HG03280 (cell line): Measurements from ENCODE around the gene ARMC5.
A peak's percentile ranks its signal among the peaks of the same experiment; 100 is the strongest.
"Not testable (repeated sequence)": the region's sequence is repeated elsewhere in the genome, so short reads cannot be mapped to it uniquely, and the experiment has no call there.

Experiments
- ATAC-seq: cut with Tn5 transposase; IDR thresholded peaks from one replicate; pipeline ENCODE4 v1.9.1; 2021; ENCODE audit warnings: mild to moderate bottlenecking, moderate library complexity; ENCODE audit not compliant: unreplicated experiment

The ARMC5 gene

GRCh38 chr16:31476303-31477219, 17.3 kb downstream of the ARMC5 start:
- peak; percentile 66 for ATAC-seq

GRCh38 chr16:31477220-31478216, 18.2 kb downstream of the ARMC5 start:
- ATAC-seq, result no peak

- ATAC-seq, result no peak
Measured at GRCh38 chr16:31478956-31479355, 19.7 kb downstream of the ARMC5 start.

DNA sequence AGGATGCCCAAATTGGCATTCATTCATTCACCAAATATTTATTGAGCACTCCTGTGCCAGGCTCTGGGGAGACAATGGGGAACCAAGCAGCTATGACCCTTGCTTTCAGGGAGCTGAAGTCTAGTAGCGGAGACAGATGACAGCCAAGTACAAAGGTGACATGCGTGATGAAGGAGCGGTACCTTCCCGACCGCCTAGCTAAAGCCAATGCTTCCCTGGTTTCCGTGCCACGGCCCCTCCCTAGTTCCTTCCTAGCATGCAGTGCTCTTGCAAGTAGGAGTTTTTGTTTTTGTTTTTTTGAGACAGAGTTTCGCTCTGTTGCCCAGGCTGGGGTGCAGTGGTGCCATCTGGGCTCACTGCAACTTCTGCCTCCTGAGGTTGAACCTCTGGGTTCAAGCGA, 20.4 kb downstream of the ARMC5 start:
- ATAC-seq, result no peak

GRCh38 chr16:31480851-31481536, 21.7 kb downstream of the ARMC5 start:
- ATAC-seq, result no peak

DNA sequence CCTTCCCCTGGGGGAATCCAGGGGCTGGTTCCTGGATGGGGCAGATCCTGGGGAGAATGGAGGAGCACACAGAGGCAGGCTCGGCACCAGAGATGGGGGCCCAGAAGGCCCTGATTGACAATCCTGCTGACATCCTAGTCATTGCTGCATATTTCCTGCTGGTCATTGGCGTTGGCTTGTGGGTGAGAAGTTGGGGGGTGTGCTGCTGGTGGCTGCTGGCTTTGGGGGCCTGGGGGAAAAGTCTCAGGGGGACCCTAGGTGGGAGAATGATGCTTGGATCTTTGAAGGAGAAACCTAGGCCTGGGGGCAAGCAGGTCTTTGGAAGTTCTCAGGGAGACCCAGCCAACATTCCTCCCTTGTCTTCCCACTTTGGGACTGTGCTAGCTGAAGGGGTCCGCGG, 23.8 kb downstream of the ARMC5 start, which contains the start of gene SLC5A2:
TSS of gene SLC5A2 (plus strand) at position 43 of the 400 bp plus-strand sequence. CDS start at position 57, 14 bp downstream.
- ATAC-seq, result no peak

DNA sequence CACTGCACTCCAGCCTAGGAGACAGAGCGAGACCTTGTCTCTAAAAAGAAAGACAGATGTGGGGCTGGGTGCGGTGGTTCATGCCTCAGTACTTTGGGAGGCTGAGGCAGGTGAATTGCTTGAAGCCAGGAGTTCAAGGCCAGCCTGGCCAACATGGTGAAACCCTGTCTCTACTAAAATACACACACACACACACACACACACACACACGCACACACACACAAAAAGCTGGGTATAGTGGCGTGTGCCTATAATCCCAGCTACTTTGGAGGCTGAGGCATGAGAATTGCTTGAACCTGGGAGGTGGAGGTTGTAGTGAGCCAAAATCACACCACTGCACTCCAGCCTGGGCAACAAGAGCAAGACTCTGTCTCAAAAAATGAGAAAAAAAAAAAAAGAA, 24.7 kb downstream of the ARMC5 start:
- ATAC-seq, result not testable (repeated sequence)

- ATAC-seq, result no peak
Measured at GRCh38 chr16:31484491-31485171, 25.3 kb downstream of the ARMC5 start.

DNA sequence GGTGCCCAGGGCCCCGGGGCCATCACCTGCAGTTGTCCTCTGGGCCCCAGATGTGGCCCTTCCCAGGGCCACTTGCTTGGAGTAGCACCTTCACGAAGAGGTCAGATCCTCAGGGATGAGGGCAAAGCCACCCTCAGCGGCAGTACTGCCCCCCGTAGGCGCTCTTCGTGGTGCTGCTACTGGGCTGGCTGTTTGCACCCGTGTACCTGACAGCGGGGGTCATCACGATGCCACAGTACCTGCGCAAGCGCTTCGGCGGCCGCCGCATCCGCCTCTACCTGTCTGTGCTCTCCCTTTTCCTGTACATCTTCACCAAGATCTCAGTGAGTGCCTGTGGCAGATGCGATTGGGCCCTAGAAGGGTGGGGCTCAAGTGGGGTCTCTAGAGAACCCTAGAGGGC, 26.3 kb downstream of the ARMC5 start:
- no peak for ATAC-seq

- ATAC-seq, result no peak
Measured at GRCh38 chr16:31486045-31486444, 26.7 kb downstream of the ARMC5 start.

GRCh38 chr16:31487071-31487719, 27.9 kb downstream of the ARMC5 start:
- ATAC-seq, result no peak

DNA sequence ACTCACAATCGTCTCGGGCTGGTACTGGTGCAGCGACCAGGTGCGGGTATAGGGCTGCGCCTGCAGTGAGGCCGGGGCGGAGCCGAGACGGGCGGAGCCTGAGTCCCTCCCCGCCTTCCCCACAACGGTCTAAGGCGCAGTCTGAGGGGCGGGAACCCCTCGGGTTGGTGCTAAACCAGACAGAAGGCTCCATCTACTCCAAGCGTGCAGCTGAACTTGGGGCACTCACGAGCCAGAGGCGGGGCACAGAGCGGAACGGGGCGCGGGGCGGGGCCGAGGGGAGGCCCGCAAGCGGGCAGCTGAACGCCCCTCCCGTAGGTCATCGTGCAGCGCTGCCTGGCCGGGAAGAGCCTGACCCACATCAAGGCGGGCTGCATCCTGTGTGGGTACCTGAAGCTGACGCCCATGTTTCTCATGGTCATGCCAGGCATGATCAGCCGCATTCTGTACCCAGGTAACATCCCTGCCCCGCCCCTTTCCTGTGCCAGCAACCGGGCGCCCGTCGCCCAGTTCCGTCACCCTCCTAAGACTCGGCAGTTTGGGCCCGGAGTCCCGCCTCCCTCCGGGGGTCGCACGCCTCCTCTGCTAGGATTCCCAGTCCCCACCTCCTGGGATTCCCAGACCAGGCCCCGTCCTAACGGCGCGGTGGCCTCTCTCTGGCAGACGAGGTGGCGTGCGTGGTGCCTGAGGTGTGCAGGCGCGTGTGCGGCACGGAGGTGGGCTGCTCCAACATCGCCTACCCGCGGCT, 28.6 kb downstream of the ARMC5 start:
- peak; percentile 73 for ATAC-seq

GRCh38 chr16:31488468-31489297, 29.4 kb downstream of the ARMC5 start:
- ATAC-seq, result no peak

DNA sequence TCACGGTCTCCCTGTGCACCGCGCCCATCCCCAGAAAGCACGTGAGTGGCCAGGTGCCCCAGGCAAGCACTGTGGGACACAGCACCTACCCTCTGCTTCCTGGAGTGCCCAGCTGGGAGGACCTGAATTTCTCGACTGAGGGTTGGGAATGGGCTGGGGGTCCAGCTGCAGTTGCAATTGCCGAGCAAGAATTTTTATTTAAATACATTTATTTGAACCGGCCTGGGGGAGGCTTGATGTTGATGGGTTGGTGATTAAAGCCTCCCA, 29.9 kb downstream of the ARMC5 start:
- ATAC-seq, result no peak

DNA sequence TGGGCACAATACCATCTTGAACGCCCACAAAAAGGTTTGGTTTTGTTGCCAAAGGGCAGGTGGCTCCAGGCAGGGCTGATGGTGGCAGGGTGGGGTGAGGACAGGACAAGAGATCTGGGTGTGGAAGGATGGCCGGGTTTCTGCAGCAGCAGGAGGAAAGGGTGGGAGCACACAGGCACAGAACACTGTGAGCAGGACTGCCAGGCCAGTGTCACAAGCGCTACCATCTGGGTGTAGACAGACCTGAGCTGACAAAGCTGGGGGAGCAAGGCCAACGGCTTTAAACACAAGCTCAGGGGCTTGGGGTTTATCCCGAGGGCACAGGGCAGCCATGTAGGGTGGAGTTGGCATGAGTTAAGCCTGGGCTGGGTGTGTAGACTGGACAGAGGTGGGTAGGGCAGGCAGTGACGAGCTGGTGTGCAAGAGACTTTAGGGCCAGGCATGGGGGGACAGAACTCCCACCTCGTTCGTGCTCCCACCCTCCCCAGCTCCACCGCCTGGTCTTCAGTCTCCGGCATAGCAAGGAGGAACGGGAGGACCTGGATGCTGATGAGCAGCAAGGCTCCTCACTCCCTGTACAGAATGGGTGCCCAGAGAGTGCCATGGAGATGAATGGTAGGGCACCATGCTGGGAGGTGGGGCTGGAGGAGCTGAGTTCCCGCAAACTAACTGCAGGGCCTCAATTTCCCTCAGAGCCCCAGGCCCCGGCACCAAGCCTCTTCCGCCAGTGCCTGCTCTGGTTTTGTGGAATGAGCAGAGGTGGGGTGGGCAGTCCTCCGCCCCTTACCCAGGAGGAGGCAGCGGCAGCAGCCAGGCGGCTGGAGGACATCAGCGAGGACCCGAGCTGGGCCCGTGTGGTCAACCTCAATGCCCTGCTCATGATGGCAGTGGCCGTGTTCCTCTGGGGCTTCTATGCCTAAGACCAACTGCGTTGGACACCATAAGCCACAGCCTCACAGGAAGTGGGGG, 30.6 kb downstream of the ARMC5 start:
- ATAC-seq, result no peak

DNA sequence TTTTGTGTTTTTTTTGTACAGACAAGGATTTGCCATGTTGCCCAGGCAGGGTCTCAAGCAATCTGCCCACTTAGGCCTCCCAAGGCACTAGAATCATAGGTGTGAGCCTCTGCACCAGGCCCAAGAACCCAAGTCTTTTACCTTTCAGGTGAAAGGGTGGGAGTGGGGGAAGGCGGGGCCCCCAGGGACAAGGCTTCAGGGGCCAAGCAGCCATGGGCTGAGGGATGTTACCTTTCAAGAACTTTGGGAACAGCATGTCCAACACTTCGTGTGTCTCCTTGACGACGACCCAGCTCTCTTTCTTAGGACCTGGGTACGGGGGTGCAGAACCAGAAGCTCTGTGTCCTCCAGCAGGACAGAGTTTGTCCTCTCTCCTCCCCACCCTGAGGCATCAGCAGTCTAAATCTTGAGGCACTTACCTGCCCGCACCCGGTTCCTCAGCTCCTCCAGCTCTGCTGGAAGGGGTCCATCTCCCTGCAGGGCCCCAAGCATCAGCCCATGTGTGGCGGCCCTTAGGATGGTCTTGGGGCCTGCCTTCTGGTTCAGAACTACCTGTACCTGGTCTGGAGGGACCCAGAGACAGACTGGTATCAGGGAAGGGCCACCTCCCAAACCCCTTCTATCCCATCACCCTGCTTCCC, 32.6 kb downstream of the ARMC5 start:
- no peak for ATAC-seq
